Prostate gland (tissue), 2 donors: ENCODE measurements around the gene GMPR.

Experiments used
- POLR2A ChIP-seq: fragments of 450-650 bp; IDR thresholded peaks from one replicate; pipeline ENCODE4 v1.6.1; 2016; ENCODE audit warnings: antibody characterized with exemption, mild to moderate bottlenecking
- POLR2AphosphoS5 ChIP-seq: sonication (generic); formaldehyde crosslinking; IDR thresholded peaks from one replicate; pipeline ENCODE4 v1.6.1; 2017; ENCODE audit warnings: antibody characterized with exemption
- TF ChIP-seq, protein P1 (sequence below), 4 experiments: fragments of 200-600 bp in 2 of 4; fragments of 450-650 bp in 2 of 4; sonication (generic) in 2 of 4; IDR thresholded peaks; 1 replicate in 3 of 4; 2 replicates in 1 of 4; pipeline ENCODE4 v1.5.1; 2016 to 2019; ENCODE audit warnings: antibody characterized with exemption in 4 of 4, mild to moderate bottlenecking in 2 of 4, moderate library complexity in 2 of 4

DNA sequence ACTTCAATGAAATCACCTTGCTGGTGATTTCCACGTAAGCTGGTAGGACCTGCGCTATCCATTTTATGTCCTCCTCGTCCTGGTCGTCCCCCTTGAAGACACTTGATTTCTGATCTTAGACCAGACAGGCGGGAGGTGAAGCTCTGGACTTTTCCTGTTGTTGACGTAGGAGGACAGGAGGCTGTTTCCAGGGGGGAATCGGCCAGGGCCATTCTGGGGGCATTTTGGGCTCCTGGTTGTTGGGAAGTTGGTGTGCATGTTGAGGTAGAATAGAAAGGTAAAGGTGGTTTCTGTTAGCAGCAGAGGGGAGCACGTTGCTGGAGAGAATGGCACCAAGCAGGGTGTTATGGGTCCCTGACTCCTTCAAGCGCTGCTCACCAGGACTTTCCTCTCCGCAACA is 56.0 kb downstream of the GMPR start:
- TF ChIP-seq, protein P1, sequence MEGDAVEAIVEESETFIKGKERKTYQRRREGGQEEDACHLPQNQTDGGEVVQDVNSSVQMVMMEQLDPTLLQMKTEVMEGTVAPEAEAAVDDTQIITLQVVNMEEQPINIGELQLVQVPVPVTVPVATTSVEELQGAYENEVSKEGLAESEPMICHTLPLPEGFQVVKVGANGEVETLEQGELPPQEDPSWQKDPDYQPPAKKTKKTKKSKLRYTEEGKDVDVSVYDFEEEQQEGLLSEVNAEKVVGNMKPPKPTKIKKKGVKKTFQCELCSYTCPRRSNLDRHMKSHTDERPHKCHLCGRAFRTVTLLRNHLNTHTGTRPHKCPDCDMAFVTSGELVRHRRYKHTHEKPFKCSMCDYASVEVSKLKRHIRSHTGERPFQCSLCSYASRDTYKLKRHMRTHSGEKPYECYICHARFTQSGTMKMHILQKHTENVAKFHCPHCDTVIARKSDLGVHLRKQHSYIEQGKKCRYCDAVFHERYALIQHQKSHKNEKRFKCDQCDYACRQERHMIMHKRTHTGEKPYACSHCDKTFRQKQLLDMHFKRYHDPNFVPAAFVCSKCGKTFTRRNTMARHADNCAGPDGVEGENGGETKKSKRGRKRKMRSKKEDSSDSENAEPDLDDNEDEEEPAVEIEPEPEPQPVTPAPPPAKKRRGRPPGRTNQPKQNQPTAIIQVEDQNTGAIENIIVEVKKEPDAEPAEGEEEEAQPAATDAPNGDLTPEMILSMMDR (IDR thresholded peaks at IDR 0.05) = no peak
- no peak for TF ChIP-seq POLR2A
- TF ChIP-seq POLR2AphosphoS5 = no peak
